ENCODE measurements around the gene PRPF8. TPM values are rescaled to one million over a fixed set of nuclear protein-coding genes. Genes with fewer than 3 reads are reported as not detected.
"Not testable (repeated sequence)": the region's sequence is repeated elsewhere in the genome, so short reads cannot be mapped to it uniquely, and the experiment has no call there.

PRPF8 gene
- total RNA-seq, 1 donor from 2014 or later: 79.6 TPM

DNA sequence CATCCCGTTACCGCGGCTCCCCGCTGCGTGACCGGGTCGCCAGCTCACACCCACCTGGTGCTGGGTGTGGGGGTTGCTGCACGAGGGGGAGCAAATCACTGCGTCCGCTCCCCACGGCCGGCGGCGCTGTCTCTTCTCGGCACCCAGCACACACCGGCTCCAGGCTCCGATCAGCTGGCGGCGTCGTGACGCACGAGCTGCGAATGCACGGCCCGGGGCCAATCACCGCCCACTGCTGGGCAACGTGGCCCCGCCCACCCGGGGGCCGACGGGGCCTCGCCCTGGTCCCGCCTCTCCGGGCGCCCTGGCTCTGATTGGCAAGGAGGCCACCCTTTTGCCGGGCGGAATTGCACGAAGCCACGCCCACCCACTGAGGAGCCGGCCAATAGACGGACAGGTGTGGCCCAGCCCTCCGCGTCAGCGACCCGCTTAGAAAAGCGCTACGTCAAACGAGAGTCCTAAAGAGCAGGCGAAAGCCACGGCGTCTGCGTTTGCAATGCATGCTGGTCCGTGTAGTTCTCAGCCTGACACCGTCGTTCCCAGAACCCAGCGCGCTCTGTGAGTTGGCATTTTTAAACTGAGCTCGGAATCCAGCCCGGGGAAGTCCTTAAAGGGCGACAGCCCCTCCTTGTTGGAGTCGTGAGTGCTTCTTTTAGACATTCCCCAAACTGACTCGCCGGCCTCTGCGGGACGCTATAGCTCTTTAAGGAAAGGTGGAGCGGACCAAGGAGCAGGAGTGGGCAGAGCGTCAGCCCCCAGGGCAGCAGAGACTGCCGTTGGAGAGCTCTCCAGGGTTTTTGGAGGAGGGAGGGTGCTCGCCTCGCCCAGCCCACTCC is 31.6 kb upstream of the PRPF8 start:
- peak; percentile 100 for DNase-seq

GRCh38 chr17:1715803-1716075 is 31.1 kb upstream of the PRPF8 start:
- no peak for DNase-seq

- peak; percentile 89 for DNase-seq
Measured at GRCh38 chr17:1714980-1715802, 30.5 kb upstream of the PRPF8 start.

- DNase-seq: peak; percentile 98
Measured at GRCh38 chr17:1714427-1714979, 29.8 kb upstream of the PRPF8 start.

- DNase-seq: peak; percentile 68
Measured at GRCh38 chr17:1713878-1714426, 29.3 kb upstream of the PRPF8 start.

- DNase-seq: no peak
Measured at GRCh38 chr17:1713160-1713877, 28.7 kb upstream of the PRPF8 start.

DNA sequence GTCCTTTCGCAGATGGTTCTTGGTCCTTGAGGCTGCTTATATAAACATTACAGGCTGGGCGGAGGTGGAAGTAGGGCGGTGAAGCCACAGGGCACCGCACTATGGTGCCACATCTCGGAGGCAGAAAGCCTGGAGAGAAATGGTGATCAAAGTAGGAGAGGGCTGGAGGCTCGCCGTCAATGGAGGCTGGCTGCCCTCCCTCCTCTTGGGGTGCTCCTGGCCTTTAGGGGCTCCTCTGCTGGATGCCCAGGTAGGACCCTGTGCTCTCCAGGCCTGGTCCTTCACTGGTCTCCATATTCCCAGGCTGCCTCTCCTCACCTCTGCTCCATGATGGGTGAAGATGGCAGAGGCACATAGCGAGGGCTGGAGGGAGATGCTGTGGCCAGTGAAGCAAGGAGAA is 27.6 kb upstream of the PRPF8 start:
- no peak for DNase-seq

DNA sequence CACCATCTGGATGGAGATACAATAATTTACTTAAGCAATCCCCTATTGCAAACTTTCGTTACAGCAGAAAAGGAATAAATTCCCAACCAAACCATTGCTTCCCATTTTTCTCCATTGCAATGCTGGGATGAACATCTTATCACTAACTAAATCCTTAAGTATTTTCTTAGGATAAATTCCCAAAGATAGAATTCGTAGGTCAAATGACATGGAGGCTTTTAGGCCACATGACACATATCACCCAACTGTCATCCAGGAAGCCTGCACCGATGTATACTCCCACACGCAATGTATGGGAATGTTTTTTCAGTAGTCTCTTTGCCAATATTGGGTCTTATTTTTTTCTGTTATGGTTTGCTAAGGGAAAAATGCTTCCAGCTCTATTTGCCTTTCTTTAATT is 27.1 kb upstream of the PRPF8 start:
- DNase-seq: no peak

GRCh38 chr17:1710807-1711553 is 26.3 kb upstream of the PRPF8 start:
- peak; percentile 18 for DNase-seq

GRCh38 chr17:1709971-1710806 is 25.5 kb upstream of the PRPF8 start, which contains the start of gene TLCD2:
Gene TLCD2, minus strand, starts transcription at chr17:1710377. Its CDS starts 135 bp downstream, at chr17:1710242.
- DNase-seq: peak; percentile 69

- no peak for DNase-seq
Measured at GRCh38 chr17:1709403-1709951, 24.8 kb upstream of the PRPF8 start.

GRCh38 chr17:1708791-1709346 is 24.2 kb upstream of the PRPF8 start:
- not testable (repeated sequence) for DNase-seq

DNA sequence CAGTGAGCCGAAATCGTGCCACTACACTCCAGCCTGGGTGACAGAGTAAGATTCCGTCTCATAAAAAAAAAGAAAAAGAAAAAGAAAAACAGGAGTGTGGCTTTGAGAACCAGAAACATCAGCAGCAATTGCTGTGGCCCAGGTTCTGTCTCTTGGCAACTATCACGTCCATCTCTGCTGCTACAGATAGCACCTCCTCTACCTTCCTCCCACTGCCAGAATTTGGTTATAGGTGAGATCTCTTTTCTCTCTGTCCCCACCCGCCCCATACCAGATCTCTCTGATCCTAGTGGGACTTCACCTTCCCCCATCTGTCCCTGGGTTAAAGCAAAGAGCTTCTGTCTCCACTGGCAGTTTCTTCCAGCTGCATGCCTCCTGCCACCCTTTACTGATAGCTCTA is 22.4 kb upstream of the PRPF8 start:
- DNase-seq: no peak

DNA sequence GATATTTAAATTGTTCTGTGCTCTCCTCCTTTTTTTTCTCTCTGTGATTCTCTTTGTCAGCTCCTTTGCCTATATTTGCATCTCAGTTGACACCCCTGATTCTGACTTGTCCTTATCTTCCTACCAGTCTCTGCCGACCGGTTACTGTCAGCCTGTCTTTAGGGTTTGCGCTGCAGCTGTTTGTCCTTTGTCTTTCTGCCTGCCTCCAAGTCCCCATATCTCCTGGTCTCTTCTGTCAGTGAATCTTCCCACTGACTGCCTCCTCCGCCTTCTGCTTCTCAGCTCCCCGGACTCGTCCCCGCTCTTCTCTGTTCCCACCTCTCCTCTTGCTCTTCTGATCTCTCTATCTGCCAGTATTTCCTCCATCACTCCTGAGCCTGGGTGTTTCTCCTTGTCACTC is 20.3 kb upstream of the PRPF8 start:
- DNase-seq: no peak

- DNase-seq: peak; percentile 55
Measured at GRCh38 chr17:1703063-1703462, 18.4 kb upstream of the PRPF8 start.

DNA sequence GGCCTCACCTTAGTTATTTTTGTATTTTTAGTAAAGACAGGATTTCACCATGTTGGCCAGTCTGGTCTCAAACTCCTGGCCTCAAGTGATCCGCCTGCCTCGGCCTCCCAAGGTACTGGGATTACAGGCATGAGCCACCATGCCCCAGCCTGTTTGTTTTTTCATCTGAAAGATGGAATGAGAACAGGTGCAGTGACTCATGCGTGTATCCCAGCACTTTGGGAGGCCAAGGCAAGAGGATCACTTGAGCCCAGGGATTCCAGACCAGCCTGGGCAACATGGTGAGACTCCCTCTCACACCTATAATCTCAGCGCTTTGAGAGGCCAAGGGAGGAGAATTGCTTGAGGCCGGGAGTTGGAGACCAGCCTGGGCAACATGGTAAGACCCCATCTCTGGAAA is 15.2 kb upstream of the PRPF8 start:
- not testable (repeated sequence) for DNase-seq

- DNase-seq: peak; percentile 17
Measured at GRCh38 chr17:1697681-1698080, 13.0 kb upstream of the PRPF8 start.

DNA sequence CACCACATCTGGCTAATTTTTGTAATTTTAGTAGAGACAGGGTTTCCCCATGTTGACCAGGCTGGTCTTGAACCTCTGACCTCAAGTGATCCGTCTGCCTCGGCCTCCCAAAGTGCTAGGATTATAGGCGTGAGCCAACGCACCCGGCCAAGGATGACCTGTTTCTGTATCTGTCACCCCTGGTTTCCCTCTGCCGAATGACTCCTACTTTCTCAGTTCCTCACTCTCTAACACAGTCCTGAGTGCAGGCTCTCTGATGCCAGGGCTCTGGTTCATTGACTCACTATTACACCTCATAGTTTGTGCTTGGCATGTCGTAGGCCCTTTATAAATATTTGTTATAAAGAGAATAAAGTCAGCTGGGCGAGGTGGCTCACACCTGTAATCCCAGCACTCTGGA is 10.7 kb upstream of the PRPF8 start:
- DNase-seq: no peak

- no peak for DNase-seq
Measured at GRCh38 chr17:1693339-1693738, 8.7 kb upstream of the PRPF8 start.

GRCh38 chr17:1690544-1691221 is 6.0 kb upstream of the PRPF8 start:
- DNase-seq: no peak
